HG03521 (cell line): Measurements from ENCODE around the gene NUFIP2.
"Not testable (repeated sequence)": the region's sequence is repeated elsewhere in the genome, so short reads cannot be mapped to it uniquely, and the experiment has no call there.

Experiments
- ATAC-seq: cut with Tn5 transposase; IDR thresholded peaks from one replicate; pipeline ENCODE4 v1.9.1; 2021; ENCODE audit warnings: mild to moderate bottlenecking, moderate library complexity; ENCODE audit not compliant: unreplicated experiment

The NUFIP2 gene

DNA sequence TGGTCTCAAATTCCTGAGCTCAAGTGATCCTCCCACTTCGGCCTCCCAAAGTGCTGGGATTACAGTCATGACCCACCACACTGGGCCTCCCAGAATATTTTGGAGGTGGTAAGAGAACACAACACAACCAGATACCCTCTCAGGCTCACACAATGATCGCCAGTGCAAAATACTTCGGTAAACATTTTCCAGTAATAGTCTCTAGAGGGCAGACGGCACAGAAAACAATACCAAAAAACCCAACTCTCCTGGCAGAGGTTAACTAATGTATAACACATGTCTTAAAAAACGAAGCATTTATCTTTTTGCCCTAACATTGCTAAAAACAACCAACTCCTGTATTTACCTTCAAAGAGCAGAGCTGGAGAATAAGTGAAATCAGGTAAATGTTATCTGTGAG lies 10.5 kb downstream of the NUFIP2 start:
- no peak for ATAC-seq

DNA sequence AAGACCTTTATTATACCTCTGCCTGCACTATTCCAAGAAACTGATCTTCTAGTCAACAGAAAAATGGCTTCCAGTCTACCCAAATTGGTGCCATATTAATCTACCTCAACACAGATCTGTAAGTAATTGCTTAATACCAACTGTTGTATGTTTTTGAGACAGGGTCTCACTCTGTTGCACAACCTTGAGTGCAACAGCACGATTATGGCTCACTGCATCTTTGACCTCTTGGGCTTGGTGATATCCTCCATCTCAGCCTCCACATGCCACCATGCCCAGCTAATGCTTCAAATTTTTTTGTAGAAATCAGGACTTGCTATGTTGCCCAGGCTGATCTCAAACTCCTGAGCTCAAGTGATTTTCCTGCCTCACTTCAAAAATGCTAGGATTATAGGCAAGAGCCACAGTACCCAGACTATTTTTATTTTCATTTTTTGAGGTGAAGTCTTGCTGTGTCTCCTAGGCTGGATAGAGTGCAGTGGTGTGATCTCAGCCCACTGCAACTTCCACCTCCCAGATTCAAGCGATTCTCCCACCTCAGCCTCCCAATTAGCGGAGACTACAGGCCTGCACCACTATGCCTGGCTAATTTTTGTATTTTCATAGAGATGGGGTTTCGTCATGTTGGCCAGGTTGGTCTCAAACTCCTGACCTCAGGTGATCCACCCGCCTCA lies 14.4 kb downstream of the NUFIP2 start:
- ATAC-seq: no peak

- ATAC-seq: no peak
These were observed 15.3 kb downstream of the NUFIP2 start for GRCh38 chr17:29278692-29279091.

GRCh38 chr17:29273924-29274323 lies 20.0 kb downstream of the NUFIP2 start:
- no peak for ATAC-seq

GRCh38 chr17:29271980-29272379 lies 22.0 kb downstream of the NUFIP2 start:
- ATAC-seq: not testable (repeated sequence)

- ATAC-seq: no peak
These were observed 30.0 kb downstream of the NUFIP2 start for GRCh38 chr17:29263916-29264315.

DNA sequence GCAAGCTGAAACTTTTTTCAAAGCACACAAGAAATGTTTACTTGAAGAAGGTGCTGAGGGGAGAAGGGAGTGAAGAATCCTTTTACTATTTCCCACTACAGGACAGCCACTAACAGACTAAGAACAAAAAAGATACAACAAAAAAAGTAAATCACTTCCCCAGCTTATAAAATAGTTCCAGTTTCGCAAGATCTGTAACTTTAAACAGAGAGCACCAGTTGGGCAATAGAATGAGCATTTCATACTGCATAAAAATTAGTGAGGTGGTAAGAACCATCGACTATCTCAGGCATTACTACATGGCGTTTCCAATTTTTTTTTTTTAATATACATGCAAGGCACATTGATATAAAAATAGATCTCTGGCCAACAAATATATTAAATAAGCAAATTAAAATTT lies 36.2 kb downstream of the NUFIP2 start:
- no peak for ATAC-seq

GRCh38 chr17:29256735-29257466 lies 37.0 kb downstream of the NUFIP2 start:
- ATAC-seq: no peak

DNA sequence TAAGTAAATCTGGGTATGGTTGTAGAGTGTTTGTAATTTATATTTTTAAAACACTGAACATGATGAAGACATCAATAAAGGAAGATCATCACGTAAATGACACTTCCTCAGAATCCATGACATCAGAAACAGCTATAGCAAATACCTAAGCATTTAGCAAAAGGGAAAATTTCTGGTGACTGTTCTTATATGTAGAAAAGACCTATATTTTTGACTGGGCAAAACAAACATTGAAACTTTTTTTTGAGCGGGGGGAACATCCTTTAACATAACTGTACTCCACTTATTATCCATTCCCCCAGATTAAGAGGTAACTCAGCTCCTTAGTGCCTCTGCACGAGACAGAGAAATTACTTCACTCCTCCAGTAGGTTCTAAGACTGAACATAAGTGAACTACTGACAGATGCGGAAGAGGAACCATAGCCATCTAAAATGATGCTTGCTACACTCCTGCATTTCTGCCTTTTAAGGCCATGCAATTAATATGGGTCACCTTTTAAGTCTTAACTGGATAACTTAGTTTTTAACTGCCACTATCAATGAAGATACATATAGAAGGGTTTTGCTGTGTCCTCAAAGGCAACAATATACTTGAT lies 37.9 kb downstream of the NUFIP2 start:
- ATAC-seq: no peak

GRCh38 chr17:29253037-29253436 lies 40.9 kb downstream of the NUFIP2 start:
- ATAC-seq: no peak

DNA sequence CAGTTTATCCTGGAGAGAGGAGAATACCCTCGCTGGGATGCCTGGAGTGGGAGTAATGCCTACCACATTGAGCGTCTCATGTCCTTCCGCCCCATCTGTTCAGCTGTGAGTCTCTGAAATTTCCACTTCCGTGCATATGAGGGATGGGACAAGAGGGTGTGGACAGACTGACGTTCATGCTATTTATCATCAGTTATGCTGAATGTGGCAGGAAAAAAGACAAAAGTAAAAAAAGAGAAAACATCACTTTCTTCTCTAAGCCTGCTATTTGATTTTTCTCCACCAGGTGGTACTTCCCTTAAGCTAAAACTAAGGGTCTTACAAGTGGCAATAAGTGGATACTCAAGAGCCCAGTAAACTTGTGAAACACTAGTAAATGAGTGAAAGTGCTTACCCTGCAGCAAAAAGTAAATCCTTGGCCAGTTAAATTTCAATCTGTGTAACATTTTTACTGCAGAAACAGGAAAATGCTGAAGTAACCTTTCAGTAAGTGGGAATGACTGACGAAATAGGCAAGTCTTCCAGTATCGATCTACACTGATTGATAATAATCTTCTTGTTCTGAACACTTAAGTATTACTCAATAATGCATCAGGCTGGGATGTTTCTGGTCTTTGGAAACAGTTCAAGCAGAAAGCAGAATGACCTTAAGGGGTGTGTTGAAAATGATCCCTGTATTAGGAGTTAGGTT lies 41.7 kb downstream of the NUFIP2 start:
- ATAC-seq: no peak

DNA sequence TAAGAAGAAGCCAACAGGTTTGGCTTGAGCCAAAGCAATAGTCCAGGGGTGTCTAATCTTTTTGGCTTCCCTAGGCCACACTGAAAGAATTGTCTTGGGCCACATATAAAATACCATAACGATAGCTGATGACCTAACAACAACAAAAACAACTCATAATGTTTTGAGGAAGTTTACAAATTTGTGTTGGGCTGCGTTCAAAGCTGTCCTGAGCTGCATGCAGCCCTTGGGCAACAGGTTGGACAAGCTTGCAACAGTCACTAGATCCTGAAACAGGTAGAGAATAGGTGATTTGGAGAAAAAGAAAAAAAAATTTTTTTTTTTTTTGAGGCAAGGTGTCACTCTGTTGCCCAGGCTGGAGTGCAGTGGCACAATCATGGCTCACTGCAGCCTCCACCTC lies 42.8 kb downstream of the NUFIP2 start:
- no peak for ATAC-seq

DNA sequence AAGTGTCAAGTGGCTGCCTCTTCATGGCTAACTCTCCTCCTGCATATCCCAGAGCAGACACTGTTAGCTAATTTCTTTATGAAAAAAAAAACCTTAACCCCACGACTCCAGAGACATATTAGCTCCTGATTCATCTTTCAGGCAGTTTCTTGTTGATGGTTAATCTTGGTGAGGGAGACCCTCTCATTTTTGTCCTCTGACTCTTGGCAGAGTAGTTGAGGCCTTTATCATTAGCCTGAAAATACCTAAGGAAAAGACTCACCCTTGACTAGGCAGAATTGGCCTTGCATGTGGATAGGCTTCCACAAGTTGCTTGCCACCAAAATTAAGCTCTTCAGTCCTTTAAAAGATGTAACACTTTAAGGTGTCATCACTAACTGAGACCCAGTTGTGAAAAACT lies 43.3 kb downstream of the NUFIP2 start:
- ATAC-seq: no peak

GRCh38 chr17:29248845-29249244 lies 45.1 kb downstream of the NUFIP2 start:
- ATAC-seq: no peak

GRCh38 chr17:29247219-29247618 lies 46.7 kb downstream of the NUFIP2 start:
- no peak for ATAC-seq

- no peak for ATAC-seq
These were observed 47.3 kb downstream of the NUFIP2 start, which contains the start of gene CRYBA1 for GRCh38 chr17:29246628-29247027. Gene CRYBA1 (plus strand): TSS chr17:29246859. CDS start chr17:29246864, 5 bp downstream.

DNA sequence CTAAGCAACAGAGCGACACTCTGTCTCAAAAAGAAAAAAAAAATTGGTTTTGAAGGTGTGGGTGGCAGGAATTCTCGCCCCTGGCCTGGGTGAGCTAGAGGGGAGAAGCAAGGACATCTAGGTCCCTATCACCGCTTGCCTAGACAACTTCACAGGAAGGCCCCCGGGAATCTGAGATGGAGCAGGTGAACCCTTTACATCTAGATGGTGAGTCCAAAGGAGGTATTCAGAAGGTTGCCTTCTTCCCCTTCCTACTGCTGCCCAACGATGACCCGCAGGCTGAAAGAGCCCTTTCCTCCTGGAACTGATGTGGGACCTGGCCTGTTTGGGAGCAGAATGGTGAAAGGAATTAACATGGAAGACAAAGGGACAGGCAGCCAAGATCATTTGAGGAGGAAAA lies 48.5 kb downstream of the NUFIP2 start:
- ATAC-seq: no peak

DNA sequence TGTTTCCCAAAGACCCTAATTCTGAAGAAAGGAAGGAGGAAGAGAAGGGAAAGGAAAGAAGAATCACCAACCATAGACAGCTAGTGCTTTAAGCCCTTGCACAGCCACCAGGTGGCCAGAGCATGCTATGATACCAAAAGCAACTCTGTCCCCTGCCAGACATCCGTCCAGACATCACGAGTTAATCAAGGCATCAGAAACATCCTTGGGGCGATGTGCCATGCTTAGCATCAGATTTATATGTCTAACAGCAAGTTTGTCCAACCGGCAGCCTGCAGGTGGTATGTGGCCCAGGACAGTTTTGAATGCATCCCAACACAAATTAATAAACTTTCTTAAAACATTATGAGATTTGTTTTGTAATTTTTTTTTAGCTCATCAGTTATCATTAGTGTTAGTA lies 50.2 kb downstream of the NUFIP2 start:
- no peak for ATAC-seq

DNA sequence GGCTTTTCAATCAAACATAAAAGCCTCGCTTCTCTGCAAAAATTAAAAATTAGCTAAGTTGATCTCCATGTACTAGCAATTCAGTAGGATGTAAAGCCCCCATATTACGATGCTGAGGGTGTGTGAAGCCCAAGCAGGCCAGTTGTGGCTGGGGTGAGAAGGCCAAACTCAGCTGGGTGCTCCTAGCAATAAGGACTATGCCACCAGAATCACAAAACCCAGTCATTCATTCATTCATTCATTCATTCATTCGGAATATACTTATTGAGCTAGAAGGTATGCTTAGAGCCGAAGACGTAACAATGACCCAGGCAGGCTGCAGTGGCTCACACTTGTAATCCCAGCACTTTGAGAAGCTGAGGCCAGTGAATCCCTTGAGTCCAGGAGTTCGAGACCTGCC lies 51.2 kb downstream of the NUFIP2 start:
- ATAC-seq: no peak

DNA sequence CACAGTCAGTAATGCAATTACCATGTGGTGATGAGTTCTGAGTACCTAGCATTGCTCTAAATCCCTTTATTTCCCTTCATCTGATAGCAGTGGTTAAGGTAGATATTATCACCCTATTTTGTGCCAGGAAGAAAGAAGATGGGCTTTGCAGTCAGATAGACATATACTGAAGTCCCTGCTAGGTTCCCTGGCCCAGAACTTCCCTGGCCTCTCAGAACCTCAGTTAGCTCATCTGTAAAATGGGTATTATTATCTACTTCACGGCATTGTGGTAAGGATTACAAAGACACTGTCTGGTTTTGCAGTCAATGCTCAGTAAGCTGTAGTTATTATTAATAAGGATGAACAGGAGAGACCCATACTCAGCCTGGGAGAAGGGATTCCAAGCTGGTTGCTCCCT lies 51.9 kb downstream of the NUFIP2 start:
- ATAC-seq: no peak
